ENCODE results near the gene CHRNA4. TPM values are rescaled to one million over a fixed set of nuclear protein-coding genes. Genes with fewer than 3 reads are reported as not detected.

Gene CHRNA4
- total RNA-seq, 4 donors from 2014 or later = 0.13 TPM; not detected in 3

GRCh38 chr20:63311186-63311832, 49.8 kb downstream of the CHRNA4 start:
- 61 to 63% methylated on average over 23 to 28 of the region's 29 CpGs for WGBS, 2 donors
- intact Hi-C loops (cut with DNase I; ENCODE audit: low total_unique reads) = loop anchor here (10.0 kb wide), 1 partner anchor 73 kb away; no protein-coding TSS in a partner anchor
- TF ChIP-seq POLR2A (IDR thresholded peaks at IDR 0.05) (no peak), CTCF (IDR thresholded peaks at IDR 0.05) (no peak)
- DNase-seq (ENCODE audit: low spot score in 2 of 2) = no peak
- no peak overlapping the region for H3K4me3 ChIP-seq (ENCODE audit: low read depth, poor library complexity, severe bottlenecking)

- intact Hi-C loops (cut with DNase I; ENCODE audit: low total_unique reads) = loop anchor here (10.0 kb wide), 1 partner anchor 74 kb away; no protein-coding TSS in a partner anchor
- 49 to 61% methylated on average over 14 to 17 of the region's 20 CpGs for WGBS, 2 donors
- DNase-seq (ENCODE audit: low spot score in 2 of 2) = no peak
- H3K4me3 ChIP-seq (ENCODE audit: low read depth, poor library complexity, severe bottlenecking) = no peak overlapping the region
- TF ChIP-seq CTCF (IDR thresholded peaks at IDR 0.05) (no peak), POLR2A (IDR thresholded peaks at IDR 0.05) (no peak)
Observed at GRCh38 chr20:63310265-63310991, 50.7 kb downstream of the CHRNA4 start.

- intact Hi-C loops (cut with DNase I; ENCODE audit: low total_unique reads) = loop anchor here (10.0 kb wide), 1 partner anchor 75 kb away; no protein-coding TSS in a partner anchor
- TF ChIP-seq CTCF (IDR thresholded peaks at IDR 0.05) = peak in 1 of 3 donors; percentile 8
- TF ChIP-seq POLR2A (IDR thresholded peaks at IDR 0.05) = no peak
- WGBS, 2 donors = 32 to 43% methylated on average over 22 to 32 of the region's 35 CpGs
- no peak overlapping the region for H3K4me3 ChIP-seq (ENCODE audit: low read depth, poor library complexity, severe bottlenecking)
- no peak for DNase-seq (ENCODE audit: low spot score in 2 of 2)
Observed at GRCh38 chr20:63309261-63310071, 51.7 kb downstream of the CHRNA4 start.

- intact Hi-C loops (cut with DNase I; ENCODE audit: low total_unique reads) = no loop called here
- TF ChIP-seq CTCF (IDR thresholded peaks at IDR 0.05) (no peak), POLR2A (IDR thresholded peaks at IDR 0.05) (no peak)
- DNase-seq (ENCODE audit: low spot score in 2 of 2) = no peak
- 71 to 77% methylated on average over 14 to 23 of the region's 30 CpGs for WGBS, 2 donors
- H3K4me3 ChIP-seq (ENCODE audit: low read depth, poor library complexity, severe bottlenecking) = no peak overlapping the region
Observed at GRCh38 chr20:63308218-63308911, 52.8 kb downstream of the CHRNA4 start.

- 41 to 60% methylated on average over 16 to 21 of the region's 23 CpGs for WGBS, 2 donors
- intact Hi-C loops (cut with DNase I; ENCODE audit: low total_unique reads) = no loop called here
- no peak overlapping the region for H3K4me3 ChIP-seq (ENCODE audit: low read depth, poor library complexity, severe bottlenecking)
- no peak for TF ChIP-seq CTCF (IDR thresholded peaks at IDR 0.05)
- TF ChIP-seq POLR2A (IDR thresholded peaks at IDR 0.05) = no peak
- DNase-seq (ENCODE audit: low spot score in 2 of 2) = no peak
Observed at GRCh38 chr20:63307538-63308217, 53.5 kb downstream of the CHRNA4 start.
